HepG2 (cell line): ENCODE results near the gene RNU7-1. TPM values are rescaled to one million over a fixed set of nuclear protein-coding genes. Genes with fewer than 3 reads are reported as not detected.

Experiments used
- AFF4 ChIP-seq: sonication (generic); formaldehyde crosslinking; IDR thresholded peaks from 2 replicates; pipeline ENCODE4 v1.4.0; 2020; ENCODE audit warnings: missing genetic modification reagents
- BRD4 ChIP-seq: sonication (generic); formaldehyde crosslinking; IDR thresholded peaks from 2 replicates; pipeline ENCODE4 v1.4.0; 2020; ENCODE audit warnings: missing genetic modification reagents
- CEBPG ChIP-seq: IDR thresholded peaks from 2 replicates; pipeline ENCODE4 v1.6.1; 2016
- DBP ChIP-seq: sonication (generic); formaldehyde crosslinking; IDR thresholded peaks from 2 replicates; pipeline ENCODE4 v1.4.0; 2020; ENCODE audit warnings: missing genetic modification reagents; ENCODE audit errors: not compliant biosample characterization
- GATAD2A ChIP-seq: IDR thresholded peaks from 2 replicates; pipeline ENCODE4 v1.6.1; 2016
- RBFOX2 ChIP-seq: fragments of 200-400 bp; formaldehyde crosslinking; IDR thresholded peaks from 2 replicates; pipeline ENCODE4 v1.6.1; 2017; ENCODE audit warnings: low read depth, mild to moderate bottlenecking, low read length
- THAP8 ChIP-seq: sonication (generic); formaldehyde crosslinking; IDR thresholded peaks from 2 replicates; pipeline ENCODE4 v1.5.1; 2020; ENCODE audit warnings: missing genetic modification reagents, mild to moderate bottlenecking, borderline replicate concordance
- ZFX ChIP-seq: sonication (generic); formaldehyde crosslinking; IDR thresholded peaks from 2 replicates; pipeline ENCODE4 v1.4.0; 2020; ENCODE audit warnings: mild to moderate bottlenecking, low read depth, missing genetic modification reagents, moderate library complexity
- ZNF207 ChIP-seq: fragments of 450-650 bp; IDR thresholded peaks from 2 replicates; pipeline ENCODE4 v1.6.1; 2016; ENCODE audit warnings: antibody characterized with exemption, borderline replicate concordance
- ZNF460 ChIP-seq: sonication (generic); formaldehyde crosslinking; IDR thresholded peaks from 2 replicates; pipeline ENCODE4 v1.5.1; 2020; ENCODE audit warnings: missing genetic modification reagents, mild to moderate bottlenecking, borderline replicate concordance
- polyA plus RNA-seq, 8 experiments: library from polyadenylated mRNA; depleted of rRNA in 3 of 8; stranded (reverse) in 7 of 8; unstranded in 1 of 8; fragments of >200 nt; fragmentation: Illumina TruSeq in 4 of 8; extraction: Trizol in 4 of 8; gene quantifications; 2 replicates each; pipeline versions ENCODE4 v1.2.1 to v1.2.3, GENCODE V29; 2011 to 2016; ENCODE audit warnings: low read depth in 4 of 8, missing spikeins in 1 of 8, mixed read lengths in 1 of 8; ENCODE audit not compliant: insufficient read depth in 1 of 8
- total RNA-seq, 5 experiments: library from RNA; depleted of rRNA; stranded (reverse); fragments of >200 nt; fragmentation: Illumina TruSeq; extraction: Trizol; gene quantifications; 2 replicates each; pipeline ENCODE4 v1.2.3, GENCODE V29; 2016; ENCODE audit warnings: low read depth in 1 of 5
- TF ChIP-seq, protein P1 (sequence below): sonication (generic); formaldehyde crosslinking; IDR thresholded peaks from 2 replicates; pipeline ENCODE4 v1.4.0; 2020; ENCODE audit warnings: mild to moderate bottlenecking, missing genetic modification reagents
- TF ChIP-seq, protein P2 (sequence below): sonication (generic); formaldehyde crosslinking; IDR thresholded peaks from 2 replicates; pipeline ENCODE4; 2020; ENCODE audit warnings: missing genetic modification reagents, mild to moderate bottlenecking, borderline replicate concordance

The RNU7-1 gene
- total and polyA plus RNA-seq, 2 of the 13 experiments (the other 11 are each of a cell fraction or from before 2014, with no cell fraction given): not detected

DNA sequence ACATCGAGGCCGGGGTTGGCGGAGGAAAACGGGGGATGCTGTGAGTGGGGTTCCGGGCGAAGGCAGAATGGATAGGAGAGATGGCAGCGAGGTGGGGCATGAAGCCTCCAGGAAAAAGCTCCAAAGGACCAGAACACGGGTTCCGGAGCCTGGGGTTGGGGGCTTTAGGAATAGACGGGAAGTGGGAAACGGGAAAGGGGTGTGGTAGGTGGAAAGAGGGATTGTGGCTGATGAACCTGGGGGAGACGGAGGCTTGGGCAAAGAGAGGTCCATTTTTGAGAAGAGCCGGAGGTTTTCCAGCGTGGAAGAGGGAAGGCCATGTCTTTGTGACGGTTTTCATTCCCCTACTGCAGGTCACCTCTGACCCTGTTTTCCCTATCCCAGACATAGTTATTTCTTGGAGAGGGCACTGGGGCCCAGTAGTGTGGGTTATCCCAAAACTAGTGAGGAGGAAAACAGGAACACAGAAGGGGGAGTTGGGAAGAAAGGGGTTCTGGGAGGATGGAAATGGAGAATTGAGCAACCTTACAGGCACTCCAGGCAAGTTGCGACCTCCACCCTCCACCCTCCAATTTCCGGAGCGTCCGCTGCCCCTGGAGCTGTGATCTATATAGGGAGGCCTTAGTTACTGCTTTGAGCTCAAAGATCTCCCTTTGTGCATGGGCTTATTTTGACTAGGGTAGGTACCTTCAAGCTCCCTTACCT is 14.8 kb upstream of the RNU7-1 start (continued):
- TF ChIP-seq, protein P1, sequence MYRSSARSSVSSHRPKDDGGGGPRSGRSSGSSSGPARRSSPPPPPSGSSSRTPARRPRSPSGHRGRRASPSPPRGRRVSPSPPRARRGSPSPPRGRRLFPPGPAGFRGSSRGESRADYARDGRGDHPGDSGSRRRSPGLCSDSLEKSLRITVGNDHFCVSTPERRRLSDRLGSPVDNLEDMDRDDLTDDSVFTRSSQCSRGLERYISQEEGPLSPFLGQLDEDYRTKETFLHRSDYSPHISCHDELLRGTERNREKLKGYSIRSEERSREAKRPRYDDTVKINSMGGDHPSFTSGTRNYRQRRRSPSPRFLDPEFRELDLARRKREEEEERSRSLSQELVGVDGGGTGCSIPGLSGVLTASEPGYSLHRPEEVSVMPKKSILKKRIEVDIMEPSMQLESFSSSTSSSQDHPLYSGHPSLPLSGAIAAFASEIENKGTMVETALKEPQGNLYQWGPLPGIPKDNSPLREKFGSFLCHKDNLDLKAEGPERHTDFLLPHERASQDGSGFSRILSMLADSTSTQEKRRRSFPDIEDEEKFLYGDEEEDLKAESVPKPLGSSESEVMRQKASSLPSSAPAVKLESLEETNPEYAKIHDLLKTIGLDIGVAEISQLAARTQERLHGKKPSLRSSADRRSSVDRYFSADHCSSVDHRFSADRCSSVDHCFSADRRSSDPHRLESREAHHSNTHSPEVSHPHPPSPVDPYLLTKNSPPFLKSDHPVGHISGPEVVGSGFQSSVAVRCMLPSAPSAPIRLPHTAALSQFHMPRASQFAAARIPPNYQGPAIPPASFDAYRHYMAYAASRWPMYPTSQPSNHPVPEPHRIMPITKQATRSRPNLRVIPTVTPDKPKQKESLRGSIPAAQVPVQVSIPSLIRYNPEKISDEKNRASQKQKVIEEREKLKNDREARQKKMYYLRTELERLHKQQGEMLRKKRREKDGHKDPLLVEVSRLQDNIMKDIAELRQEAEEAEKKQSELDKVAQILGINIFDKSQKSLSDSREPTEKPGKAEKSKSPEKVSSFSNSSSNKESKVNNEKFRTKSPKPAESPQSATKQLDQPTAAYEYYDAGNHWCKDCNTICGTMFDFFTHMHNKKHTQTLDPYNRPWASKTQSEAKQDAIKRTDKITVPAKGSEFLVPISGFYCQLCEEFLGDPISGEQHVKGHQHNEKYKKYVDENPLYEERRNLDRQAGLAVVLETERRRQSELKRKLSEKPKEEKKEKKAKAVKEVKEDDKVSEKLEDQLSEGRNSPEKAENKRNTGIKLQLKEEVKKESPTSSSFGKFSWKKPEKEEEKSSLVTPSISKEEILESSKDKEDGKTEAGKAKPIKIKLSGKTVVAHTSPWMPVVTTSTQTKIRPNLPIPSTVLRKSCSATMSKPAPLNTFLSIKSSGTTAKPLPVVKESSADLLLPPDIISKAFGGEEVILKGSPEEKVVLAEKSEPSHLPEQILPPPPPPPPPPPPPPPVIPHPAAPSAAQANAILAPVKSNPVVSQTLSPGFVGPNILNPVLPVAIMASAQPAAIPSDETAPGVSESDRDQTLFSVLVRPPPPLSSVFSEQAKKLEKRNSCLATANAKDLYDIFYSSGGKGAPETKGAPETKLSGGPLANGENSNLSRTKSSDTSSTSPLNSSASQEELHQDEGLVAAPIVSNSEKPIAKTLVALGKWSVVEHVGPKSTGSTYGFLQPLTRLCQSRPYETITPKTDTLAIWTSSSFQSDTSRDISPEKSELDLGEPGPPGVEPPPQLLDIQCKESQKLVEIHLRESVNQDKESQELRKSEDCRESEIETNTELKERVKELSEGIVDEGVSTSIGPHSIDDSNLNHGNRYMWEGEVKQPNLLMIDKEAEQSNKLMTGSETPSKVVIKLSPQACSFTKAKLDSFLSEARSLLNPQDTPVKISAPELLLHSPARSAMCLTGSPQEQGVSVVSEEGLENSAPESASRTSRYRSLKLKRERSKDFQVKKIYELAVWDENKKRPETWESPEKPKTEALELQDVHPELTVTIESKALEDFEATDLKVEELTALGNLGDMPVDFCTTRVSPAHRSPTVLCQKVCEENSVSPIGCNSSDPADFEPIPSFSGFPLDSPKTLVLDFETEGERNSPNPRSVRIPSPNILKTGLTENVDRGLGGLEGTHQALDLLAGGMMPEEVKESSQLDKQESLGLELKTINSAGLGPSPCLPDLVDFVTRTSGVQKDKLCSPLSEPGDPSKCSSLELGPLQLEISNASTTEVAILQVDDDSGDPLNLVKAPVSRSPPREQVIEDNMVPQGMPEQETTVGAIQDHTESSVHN (CRISPR knock-in tag): no peak
- TF ChIP-seq ZNF207 (no peak), ZNF460 (no peak), DBP (CRISPR knock-in tag) (no peak), CEBPG (CRISPR knock-in tag) (peak; percentile 63), ZFX (CRISPR knock-in tag) (no peak), BRD4 (CRISPR knock-in tag) (no peak), THAP8 (CRISPR knock-in tag) (no peak), RBFOX2 (no peak), AFF4 (no peak), GATAD2A (CRISPR knock-in tag) (peak; percentile 28; the same call in 1 of the 2 replicates)
- TF ChIP-seq, protein P2, sequence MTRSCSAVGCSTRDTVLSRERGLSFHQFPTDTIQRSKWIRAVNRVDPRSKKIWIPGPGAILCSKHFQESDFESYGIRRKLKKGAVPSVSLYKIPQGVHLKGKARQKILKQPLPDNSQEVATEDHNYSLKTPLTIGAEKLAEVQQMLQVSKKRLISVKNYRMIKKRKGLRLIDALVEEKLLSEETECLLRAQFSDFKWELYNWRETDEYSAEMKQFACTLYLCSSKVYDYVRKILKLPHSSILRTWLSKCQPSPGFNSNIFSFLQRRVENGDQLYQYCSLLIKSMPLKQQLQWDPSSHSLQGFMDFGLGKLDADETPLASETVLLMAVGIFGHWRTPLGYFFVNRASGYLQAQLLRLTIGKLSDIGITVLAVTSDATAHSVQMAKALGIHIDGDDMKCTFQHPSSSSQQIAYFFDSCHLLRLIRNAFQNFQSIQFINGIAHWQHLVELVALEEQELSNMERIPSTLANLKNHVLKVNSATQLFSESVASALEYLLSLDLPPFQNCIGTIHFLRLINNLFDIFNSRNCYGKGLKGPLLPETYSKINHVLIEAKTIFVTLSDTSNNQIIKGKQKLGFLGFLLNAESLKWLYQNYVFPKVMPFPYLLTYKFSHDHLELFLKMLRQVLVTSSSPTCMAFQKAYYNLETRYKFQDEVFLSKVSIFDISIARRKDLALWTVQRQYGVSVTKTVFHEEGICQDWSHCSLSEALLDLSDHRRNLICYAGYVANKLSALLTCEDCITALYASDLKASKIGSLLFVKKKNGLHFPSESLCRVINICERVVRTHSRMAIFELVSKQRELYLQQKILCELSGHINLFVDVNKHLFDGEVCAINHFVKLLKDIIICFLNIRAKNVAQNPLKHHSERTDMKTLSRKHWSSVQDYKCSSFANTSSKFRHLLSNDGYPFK (CRISPR knock-in tag): no peak
